Kidney capillary endothelial cell (primary cell): ENCODE data around the gene FOXL2NB.

Experiments used
- DNase-seq: peaks from one replicate; pipeline ENCODE4 v3.0.0-alpha.2; 2018; ENCODE audit warnings: low spot score

The FOXL2NB gene

DNA sequence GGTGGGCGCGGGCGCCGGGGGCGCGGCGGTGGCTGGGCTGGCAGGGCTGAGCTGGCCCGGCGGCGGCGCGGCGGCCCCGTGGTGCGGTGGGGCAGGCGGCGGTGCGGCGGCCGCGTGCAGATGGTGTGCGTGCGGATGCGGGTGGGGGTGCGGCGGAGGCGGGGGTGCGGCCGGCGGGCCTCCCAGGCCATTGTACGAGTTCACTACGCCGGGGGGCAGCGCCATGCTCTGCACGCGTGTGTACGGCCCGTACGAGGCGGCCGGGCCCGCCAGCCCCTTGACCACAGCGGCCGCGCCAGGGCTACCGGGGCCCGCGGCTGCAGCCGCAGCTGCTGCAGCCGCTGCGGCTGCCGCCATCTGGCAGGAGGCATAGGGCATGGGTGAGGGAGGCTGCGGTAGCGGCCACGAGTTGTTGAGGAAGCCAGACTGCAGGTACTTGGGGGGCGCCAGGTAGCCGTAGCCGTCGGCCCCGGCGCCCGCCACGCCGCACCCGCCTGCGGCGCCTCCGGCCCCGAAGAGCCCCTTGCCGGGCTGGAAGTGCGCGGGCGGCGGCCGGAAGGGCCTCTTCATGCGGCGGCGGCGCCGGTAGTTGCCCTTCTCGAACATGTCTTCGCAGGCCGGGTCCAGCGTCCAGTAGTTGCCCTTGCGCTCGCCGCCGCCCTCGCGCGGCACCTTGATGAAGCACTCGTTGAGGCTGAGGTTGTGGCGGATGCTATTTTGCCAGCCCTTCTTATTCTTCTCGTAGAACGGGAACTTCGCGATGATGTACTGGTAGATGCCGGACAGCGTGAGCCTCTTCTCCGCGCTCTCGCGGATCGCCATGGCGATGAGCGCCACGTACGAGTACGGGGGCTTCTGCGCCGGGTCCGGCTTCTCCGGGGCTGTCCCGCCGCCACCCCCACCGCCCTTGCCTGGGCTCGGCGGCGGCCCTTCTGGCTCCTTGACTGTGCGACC lies 1.0 kb upstream of the FOXL2NB start:
- DNase-seq: no peak

DNA sequence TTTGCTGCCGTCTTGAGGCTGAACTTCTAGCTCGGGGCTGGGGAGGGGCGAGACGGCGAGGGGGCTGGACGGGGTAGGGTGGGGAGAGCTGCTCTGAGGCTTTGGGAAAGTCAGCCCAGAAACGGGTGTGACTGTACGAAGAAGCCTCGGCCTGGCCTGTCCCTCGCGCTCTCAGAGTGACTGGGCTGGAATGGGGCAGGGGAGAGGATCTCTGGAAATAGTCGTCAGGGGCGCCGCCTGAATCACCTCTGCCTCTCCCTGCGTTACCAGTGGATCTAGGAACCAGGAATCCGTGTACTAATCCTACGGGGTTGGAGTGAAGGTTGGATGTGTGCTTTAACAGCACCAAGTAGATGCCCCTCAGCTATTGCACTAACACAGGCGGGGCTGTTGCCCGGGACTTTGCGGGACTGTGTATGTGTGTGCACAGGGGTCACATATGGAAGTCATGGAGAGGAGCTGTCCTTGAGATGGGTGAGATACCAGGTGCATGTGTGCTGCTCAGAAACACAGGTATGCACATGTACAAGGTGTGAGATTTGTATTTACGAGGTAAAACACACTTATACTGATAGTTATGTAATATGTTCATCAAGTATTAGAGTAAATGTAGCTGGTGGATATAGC lies 591 bp downstream of the FOXL2NB start:
- no peak for DNase-seq

DNA sequence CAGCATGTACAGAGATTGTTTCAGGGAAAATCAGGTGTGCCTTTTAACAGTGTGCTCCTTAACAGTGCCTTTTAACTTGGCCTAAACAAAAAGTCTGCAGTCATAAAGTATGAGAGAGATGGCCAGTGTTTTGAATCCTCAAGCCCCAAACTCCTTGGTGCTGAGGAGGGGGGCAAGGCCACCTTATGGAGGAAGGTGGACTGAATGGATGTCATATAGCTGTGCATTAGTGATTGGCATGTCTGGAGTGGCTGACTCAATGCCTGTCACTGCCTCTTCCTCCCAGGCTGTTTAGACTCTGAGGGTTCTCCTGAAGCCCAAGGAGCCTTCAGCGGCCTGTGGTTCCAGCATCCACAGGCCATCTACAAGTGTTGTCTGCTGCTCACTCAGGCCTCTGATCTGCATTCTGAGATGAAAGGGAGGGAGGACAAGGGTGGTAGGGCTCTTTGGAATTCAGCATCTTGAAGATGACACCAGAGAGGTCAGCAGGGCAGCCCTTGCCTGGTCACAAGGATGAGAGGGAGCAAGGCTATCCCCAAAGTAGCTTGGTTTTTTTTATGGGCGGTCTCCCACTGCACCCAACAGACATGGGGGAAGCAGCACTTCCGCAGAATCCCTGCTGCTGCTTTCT lies 1.5 kb downstream of the FOXL2NB start:
- DNase-seq: no peak

DNA sequence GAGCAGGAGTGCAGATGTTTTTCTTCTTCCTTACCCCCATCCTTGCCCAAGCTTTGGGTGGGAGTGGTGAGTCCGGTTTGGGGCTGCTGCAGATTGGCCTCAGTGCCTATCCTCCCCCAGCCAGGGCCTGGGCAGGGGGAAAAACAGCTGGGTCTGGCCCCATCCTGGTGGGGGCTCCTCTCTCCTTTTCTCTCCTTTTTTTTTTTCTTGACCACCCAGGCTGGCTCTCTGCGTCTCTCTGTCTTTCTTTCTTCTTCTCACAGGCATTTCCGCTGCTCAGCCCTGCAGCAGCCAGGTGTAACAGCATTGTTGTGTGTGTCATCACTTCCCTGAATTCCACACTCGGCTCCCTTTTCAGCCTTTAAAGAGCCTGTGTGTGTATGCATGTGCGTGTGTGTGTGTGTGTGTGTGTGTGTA lies 2.0 kb downstream of the FOXL2NB start:
- DNase-seq: no peak

DNA sequence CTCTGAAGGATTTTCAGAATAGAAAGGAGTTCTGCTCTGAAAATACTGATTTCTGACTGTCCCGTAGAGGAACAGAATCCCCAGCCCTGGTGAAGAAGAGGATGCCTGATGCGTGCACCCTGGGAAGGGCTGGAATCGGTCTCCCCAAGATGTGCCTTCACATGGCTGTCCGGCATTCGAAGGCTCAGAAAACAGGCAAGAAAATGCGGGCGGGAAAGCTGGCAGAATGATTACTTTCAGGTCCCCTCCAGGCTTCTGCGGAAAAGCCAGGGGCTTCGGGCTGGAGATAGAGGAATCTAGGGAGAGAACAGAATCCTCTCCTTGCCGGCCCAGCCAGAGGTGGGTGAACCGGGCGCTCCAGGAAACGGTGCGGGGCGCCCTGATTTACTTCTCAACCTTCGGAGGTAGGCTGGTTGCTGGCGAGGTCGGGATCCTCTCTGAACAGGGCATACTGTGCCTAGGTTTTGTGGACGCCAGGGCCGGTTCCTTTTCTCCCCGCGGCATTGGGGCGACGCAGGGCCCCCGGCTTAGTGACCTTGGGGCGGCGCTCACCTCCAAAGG lies 2.5 kb downstream of the FOXL2NB start:
- no peak for DNase-seq

DNA sequence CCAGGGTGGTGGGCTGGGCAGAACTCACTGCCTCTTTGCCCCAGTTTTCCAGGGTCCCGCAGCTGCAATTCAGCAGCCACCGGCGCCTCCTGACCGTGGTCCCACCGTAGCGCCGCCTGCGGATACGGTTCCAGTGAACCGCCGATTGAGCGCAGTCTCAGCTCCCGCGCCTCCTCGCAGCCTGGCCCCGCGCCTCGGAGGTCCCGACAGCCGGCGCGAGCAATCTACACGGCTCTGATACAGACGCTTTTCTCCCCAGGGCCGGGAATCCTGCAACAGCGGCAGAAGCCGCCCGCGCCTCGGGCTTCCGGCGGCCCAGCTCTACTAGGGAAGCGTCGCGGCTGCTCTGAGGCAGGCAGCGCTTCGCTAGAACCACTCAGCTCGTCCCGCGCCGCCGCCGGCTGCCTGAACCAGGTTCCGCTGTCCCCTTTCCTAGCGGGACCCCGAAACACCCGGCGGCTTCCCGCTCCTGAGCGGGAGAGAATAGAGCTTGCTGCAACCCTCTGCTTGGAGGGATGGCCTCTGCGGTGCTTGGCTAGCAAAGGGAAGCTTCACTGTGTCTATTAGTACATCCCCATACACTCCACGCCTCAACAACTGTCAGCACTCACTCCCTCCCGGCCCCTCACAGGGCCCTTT lies 3.1 kb downstream of the FOXL2NB start:
- DNase-seq: no peak

DNA sequence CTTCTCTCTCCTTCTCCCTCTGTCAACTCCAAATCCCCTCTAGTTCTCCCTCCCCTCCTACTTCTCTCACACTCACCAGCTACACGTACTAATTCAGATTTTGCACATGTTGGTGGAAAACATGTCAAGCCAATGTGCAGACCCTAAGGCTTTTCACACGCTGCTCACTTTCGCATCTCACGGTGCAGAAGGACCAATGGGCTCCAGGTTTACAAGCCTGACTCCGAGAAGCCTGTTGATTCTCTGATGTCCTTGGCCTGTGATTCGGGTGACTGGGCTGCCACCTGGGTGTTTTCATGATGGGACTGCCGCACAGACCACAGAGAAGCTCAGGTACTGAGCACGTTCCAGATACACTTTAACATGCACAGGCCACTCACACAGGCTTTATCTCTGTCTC lies 3.7 kb downstream of the FOXL2NB start:
- DNase-seq: no peak

DNA sequence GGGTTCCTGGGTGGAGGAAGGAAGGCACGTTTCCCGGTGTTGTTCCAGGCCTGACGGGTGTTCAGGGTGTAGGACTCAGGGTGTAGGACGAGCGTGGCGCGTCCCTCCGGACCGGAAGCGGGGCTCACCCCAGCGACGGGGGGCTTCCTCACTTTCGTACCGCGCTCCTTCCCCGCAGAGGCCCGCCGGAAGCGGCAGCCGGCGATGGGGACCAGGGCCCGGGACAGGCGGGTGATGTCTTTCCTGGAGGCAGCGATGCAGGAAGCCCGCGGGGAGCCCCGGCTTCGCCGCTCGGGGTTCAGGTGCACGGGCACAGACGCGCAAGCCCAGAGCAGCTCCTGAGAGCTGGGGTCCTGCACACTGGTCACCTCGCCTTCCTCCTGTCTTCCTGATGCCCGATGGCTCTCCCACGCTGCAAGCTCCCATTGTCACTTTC lies 13.4 kb downstream of the FOXL2NB start:
- no peak for DNase-seq

DNA sequence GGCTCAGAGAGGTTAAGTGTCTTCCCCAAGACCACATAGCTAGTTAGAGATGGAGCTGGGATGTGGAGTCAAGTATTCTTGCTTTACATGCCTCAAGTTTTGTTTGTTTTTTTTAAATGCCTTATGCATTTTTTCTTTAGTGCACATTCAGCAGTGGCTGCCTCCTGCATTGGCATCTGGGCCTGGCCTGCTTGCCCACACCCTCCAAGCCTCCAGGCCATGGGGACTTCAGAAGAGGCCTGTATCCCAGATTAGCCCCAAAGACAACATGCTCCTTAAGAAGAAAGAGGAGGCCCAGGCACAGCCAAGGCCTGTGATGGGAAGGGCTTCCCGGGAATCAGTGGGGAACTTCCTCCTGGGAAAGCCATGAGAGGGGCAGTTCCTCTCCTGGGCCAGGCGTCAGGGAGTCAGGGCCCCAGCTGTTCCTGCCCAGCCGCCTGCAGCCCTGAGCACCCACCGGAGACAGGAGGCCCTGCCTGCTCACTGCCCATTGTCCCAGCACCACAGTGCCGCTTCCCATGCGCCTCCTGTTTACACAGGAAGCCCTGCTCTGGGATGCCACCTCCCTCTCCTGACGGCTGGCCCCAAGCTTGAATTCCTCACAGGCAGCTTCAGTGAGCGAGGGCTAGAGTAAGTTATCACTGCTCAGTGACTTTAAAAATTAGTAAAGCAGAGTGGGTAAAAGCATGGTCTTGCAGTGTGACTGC lies 16.0 kb downstream of the FOXL2NB start:
- DNase-seq: no peak

DNA sequence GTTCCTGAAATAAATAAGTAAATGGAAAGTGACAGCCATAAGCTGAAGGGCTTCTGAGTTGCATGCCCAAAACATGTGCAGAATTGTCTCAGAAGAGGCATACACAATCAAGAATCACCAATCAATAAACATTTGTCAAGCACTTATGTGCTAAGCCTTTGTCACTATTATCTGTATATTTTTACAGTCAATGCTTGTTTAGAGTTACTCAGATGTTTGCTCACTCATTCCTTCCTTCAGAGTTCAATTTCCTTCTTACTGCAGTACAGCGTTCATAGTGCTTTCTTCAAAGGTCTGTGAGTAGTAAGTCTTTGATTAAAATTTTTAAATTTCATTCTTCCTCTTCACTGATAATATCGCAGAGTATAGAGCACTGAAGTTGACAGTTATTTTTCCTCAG lies 17.2 kb downstream of the FOXL2NB start:
- no peak for DNase-seq

DNA sequence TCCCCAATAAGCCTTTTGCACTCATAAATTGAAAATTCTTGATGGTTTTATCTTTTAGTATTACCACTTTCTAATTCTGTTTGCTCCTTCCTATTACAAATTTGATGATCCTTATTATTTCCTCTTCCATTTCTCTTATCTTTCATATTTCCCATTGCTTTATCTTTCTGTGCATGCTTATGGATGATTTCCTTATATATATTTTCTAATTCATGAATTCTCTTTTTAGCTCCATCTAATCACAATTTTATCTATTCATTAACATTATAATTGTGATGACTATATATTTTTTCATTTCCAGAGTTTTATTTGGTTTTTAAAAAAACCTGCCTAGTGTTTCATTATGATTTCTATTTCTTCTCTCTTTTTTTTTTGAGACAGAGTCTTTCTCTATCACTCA lies 17.9 kb downstream of the FOXL2NB start:
- DNase-seq: no peak

DNA sequence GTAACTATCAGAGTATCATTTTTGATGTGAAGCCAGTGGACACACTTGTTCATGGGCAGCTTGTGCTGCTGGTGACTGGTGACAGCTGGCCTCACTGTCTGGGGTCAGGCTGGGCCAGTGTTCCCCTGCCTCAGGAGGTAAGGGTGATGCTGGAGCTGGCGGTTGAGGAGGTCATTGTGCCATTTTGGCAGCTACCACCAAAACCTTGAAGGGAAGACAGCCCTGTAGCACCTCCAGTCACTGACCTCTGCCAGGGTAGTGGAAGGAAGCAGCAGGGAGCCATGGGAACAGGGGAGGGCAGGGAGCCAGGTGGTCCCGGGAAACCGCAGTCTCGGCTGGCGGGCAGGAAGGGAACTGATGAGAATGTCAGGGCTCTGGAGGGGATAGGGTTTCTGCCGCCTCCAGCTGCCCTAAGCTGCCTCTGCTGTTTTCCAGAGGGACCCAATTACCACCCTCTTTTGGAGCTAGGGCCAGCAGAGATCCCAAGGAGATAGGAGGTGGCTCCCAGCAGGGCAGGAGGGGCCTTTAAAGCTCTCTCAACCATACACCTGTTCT lies 24.8 kb downstream of the FOXL2NB start:
- no peak for DNase-seq

DNA sequence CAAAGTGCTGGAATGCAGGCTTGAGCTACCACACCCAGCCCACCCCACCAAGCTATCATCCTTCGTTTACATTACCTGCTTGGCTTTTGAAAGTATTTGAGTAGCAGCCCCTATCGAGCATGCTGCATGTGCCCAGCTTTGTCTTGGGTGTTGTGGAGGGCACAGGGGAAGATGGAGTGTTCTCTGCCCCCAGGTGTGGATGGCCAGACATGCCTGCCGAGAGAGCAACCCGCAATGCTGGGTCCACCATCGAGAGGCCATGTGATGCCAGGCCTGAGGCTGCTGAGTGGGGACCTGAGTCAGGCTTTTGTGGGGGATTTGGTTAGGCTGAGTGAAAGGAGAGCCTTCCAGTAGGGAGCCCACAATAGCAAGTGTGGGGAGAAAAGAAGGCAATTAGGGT lies 25.9 kb downstream of the FOXL2NB start:
- DNase-seq: no peak

DNA sequence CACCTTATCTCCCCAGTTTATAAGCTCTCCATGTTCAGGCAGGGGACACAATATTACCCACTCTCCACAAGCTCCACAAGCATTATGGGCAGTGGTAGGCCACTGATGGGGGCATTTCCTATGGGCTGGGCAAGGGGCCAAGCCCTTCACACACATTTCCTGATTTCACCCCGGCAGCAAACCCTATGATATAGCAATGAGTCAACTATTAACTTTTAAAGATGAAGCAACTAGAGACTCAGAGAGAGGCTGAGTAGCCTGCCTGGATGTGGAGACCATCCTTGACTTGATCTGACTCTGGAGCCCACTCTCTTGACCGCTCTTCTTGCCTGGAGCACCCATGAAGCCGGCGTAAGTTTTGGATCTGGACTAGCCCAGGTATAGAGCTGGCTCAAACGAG lies 27.4 kb downstream of the FOXL2NB start:
- DNase-seq: peak; percentile 40

DNA sequence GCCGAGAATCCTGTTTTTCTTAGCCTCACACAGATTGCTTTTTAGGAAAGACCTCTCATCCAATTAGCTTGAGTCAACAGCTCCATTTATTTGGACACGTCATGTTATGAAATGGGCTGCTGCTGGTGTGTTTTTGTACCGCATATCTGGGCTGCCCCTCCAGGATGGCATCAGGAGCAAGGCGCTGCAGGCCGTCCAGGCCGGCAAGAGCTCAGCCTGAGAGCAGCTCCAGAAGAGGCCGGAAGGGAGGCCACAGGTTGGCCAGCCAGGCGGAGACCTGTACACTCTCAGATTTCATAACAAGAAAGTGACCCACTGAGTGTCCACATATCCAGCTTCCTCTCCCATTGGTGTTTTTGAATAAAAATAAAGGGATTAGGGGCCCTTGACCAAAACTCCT lies 28.3 kb downstream of the FOXL2NB start:
- no peak for DNase-seq

DNA sequence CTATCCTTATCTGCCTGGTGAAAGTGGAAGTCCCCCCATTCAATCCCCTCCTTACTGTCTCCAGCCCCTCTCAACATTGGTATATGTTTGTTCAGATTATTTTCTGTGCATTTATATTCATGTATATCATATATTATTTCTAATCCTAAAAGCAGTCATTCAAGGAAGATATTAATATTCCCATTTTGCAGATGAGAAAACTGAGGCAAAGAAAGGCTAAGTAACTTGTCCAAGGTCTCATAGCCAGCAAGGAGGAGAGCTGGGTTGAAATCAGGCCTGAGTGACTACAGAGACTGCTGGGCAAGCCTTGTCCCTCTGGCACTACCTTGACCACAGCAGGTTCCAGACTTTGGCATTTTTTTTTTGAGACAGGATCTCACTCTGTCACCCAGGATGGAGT lies 29.0 kb downstream of the FOXL2NB start:
- no peak for DNase-seq

DNA sequence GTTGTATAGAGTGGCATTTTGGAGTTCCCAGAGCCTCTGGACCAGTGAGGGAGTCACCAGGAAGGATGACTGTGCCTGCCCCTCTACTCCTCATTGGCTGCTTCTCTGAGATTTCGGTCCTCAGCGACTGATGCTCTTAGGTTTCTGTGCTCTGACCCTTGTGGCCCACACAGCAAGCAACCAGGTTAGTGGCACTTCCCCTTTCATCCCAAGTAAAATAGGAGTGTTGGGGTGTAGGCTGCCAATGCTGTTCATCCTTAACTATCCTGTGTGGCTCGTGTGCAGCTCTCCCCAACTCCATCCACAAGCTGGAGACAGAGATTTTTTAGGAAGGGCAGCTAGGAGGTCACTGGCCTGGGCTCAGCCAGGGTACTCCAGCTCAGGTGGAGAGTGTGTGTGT lies 37.8 kb downstream of the FOXL2NB start:
- DNase-seq: no peak

DNA sequence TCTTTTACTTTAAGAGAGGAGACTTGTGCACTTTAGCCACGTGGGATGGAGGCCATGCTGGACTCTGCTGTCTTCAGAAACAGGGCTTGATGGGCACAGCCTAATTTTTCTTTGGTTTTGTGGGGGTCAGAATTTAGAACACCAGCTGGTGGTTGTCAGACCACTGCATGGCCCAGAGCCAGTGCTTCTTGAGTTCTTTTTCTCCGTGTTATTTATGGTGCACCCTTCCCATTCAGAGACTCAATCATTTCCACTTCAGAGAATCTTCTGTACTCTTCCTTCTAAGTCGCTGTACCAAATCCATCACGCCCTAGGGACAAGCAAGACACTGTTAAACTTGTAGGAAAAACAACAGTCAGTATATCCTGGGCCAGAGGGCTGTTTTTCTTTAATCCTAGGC lies 38.9 kb downstream of the FOXL2NB start:
- DNase-seq: no peak

DNA sequence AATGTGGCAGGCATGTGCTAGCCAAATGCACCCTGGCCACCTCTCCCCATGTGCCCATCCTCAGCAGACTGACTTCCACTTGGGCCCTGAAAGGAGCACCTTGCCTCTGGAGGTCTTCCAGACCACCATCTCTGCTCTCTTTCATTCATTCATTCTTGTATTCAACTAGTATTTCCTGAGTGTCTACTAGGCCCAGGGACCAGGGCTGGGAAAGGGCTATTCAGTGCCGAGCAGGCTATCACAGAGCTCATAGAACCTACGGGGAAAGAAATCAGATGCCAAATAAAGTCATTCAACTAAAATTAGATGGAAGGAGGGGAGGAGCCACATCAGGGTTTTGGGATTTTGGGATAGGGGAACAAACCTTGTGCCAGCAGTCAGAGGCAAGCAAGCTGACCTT lies 40.2 kb downstream of the FOXL2NB start:
- no peak for DNase-seq

DNA sequence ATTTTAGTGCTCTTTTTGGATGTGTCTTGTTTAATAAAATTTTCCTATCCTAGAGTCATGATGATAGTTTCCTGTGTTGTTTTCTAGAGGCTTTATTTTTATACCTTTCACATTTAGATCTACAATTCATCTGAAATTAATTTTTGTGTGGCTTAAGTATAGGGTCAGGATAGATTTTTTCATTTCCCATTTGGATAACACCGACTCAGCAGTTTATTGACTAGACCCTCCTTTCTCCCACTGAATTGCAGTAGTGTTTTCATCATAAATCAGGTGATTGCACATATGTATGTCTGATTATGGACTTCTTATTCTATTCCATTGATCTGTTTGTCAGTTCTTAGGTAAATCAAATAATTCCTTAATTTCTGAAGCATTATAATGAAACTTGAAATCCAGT lies 48.7 kb downstream of the FOXL2NB start:
- DNase-seq: no peak
